Measurements from ENCODE around the gene ST14.

ST14 gene

DNA sequence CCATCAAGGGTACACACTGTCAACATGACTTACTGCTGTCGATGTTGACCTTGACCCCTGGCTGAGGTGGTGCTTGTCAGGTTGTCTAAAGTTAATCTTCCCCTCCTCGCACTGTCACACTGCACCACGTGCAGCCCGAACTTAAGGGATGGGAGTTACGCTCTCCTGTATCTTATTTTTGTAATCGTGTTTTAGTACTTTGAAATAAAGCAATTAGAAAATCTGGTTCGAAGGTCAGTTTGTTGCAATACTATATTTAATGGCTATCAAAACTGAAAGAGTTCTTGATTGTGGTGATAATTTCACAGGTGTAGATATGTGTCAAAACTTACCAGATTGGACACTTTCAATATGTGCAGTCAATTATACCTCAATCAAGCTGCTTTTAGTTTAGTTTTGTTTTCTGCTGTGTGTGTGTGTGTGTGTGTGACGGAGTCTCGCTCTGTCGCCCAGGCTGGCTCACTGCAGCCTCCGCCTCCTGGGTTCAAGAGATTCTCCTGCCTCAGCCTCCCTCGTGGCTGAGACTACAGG, 10.7 kb upstream of the ST14 start:
- H3K27ac ChIP-seq (ENCODE audit: low read depth, low read length) = no peak overlapping the region
- H3K4me3 ChIP-seq (ENCODE audit: low read depth, low read length) = no peak overlapping the region
- peaks cover 7% of the 10 kb centered on the region; the same call in 1 of the 2 replicates for H3K36me3 ChIP-seq (ENCODE audit: insufficient read depth, low read length)
- H3K79me2 ChIP-seq (ENCODE audit: control insufficient read depth, insufficient read depth, low read length, unreplicated experiment) = no peaks in the 10 kb centered on the region
- no peaks in the 10 kb centered on the region for H3K4me1 ChIP-seq (ENCODE audit: control insufficient read depth, insufficient read depth, low read length, unreplicated experiment)
- H2AFZ ChIP-seq (ENCODE audit: low read length, unreplicated experiment) = no peak overlapping the region
- H3K27me3 ChIP-seq (ENCODE audit: insufficient read depth, low read length) = no peaks in the 10 kb centered on the region

DNA sequence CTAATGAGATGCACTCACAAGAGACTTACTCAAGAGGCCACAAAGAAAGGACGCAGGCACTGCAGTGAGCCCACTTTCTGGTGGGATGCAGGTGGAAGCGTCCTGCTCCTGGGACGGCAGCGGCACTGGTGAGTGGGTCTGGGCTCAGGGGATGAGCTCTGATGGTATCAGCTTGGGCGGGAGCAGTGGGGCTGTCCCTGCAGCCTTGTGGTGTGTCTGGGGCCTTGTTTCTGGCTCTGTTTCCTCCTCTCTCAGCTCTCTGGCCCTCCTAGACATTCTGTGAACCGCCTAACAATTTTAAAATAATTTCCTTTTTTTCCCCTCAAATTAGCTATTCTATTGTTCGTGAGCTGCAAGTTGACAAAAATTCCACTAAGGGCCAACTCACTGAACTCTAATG, 8.8 kb upstream of the ST14 start:
- no peaks in the 10 kb centered on the region for H3K4me1 ChIP-seq (ENCODE audit: control insufficient read depth, insufficient read depth, low read length, unreplicated experiment)
- no peaks in the 10 kb centered on the region for H3K36me3 ChIP-seq (ENCODE audit: insufficient read depth, low read length)
- no peak overlapping the region for H3K27ac ChIP-seq (ENCODE audit: low read depth, low read length)
- H3K79me2 ChIP-seq (ENCODE audit: control insufficient read depth, insufficient read depth, low read length, unreplicated experiment) = no peaks in the 10 kb centered on the region
- H3K4me3 ChIP-seq (ENCODE audit: low read depth, low read length) = no peak overlapping the region
- no peaks in the 10 kb centered on the region for H3K27me3 ChIP-seq (ENCODE audit: insufficient read depth, low read length)
- H2AFZ ChIP-seq (ENCODE audit: low read length, unreplicated experiment) = no peak overlapping the region

GRCh38 chr11:130151196-130151595, 8.4 kb upstream of the ST14 start:
- H3K4me3 ChIP-seq (ENCODE audit: low read depth, low read length) = no peak overlapping the region
- H3K36me3 ChIP-seq (ENCODE audit: insufficient read depth, low read length) = no peaks in the 10 kb centered on the region
- H3K27me3 ChIP-seq (ENCODE audit: insufficient read depth, low read length) = no peaks in the 10 kb centered on the region
- H2AFZ ChIP-seq (ENCODE audit: low read length, unreplicated experiment) = no peak overlapping the region
- peaks cover under 1% of the 10 kb centered on the region for H3K4me1 ChIP-seq (ENCODE audit: control insufficient read depth, insufficient read depth, low read length, unreplicated experiment)
- H3K79me2 ChIP-seq (ENCODE audit: control insufficient read depth, insufficient read depth, low read length, unreplicated experiment) = no peaks in the 10 kb centered on the region
- no peak overlapping the region for H3K27ac ChIP-seq (ENCODE audit: low read depth, low read length)

DNA sequence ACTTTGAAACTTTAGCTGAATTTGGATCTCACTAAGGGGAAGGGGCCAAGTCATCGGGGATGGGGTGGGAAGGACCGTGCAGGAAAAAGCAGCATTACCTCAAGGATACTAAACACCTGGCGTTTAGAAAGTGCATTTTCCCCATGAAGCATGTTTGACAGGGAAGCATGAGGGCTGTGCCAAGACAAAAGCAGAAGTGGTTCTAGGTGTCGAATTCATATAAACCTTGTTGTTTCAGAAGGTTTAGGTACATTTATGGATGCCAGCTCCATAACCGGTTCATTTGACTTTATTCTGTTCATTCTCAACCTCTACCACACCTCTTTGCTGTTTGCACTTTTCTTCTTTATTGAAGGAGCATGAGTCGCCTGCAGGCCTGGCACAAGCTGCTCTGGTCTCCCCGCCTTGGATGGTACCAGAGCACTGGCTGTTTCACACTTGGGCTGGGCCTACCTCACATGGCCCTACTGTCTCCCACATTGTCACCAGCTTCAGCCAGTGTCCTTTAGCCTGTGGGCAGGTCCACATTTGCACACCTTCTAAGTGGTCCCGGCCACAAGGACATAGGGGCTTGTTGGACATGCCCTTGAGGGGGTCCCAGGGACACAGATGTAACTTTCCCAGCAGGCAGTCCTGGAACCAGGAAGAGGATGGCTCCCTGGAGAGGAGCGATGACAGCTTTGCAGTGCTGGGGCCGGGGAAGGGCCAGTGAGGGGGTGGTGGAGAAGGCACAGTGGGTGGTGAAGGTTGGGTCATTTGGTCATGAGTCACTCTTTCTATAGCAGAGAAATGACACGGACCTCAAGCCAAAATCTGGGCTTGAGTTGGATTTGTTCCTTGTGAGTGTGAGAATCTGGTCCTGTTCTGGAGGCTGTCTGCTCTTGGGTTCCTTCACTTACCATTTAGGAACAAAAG, 3.2 kb upstream of the ST14 start:
- no peak overlapping the region for H3K27ac ChIP-seq (ENCODE audit: low read depth, low read length)
- H3K36me3 ChIP-seq (ENCODE audit: insufficient read depth, low read length) = no peaks in the 10 kb centered on the region
- peaks cover 10% of the 10 kb centered on the region for H3K4me1 ChIP-seq (ENCODE audit: control insufficient read depth, insufficient read depth, low read length, unreplicated experiment)
- peaks cover 32% of the 10 kb centered on the region for H3K27me3 ChIP-seq (ENCODE audit: insufficient read depth, low read length)
- no peak overlapping the region for H3K4me3 ChIP-seq (ENCODE audit: low read depth, low read length)
- H2AFZ ChIP-seq (ENCODE audit: low read length, unreplicated experiment) = no peak overlapping the region
- H3K79me2 ChIP-seq (ENCODE audit: control insufficient read depth, insufficient read depth, low read length, unreplicated experiment) = no peaks in the 10 kb centered on the region

DNA sequence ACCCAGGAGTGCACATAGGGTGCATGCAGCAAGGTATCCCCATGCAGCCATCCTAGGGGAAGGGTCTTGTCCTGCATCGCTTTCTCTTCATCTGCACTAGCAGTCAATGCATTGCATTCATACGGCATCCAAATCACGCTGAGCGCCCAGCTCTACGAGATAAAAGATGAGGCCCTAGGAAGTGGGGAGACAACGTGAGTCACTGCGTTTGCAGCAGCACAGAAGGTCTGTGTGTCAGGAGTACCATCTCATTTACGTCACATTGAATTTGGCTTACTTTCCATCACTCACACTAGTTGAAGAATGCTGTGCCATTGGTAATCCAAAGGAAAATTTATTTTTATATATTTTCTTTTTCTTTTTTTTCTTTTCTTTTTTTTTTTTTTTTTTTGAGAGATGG, 2.5 kb upstream of the ST14 start:
- H3K4me1 ChIP-seq (ENCODE audit: control insufficient read depth, insufficient read depth, low read length, unreplicated experiment) = peaks cover 10% of the 10 kb centered on the region
- peaks cover 39% of the 10 kb centered on the region for H3K27me3 ChIP-seq (ENCODE audit: insufficient read depth, low read length)
- no peaks in the 10 kb centered on the region for H3K36me3 ChIP-seq (ENCODE audit: insufficient read depth, low read length)
- H3K4me3 ChIP-seq (ENCODE audit: low read depth, low read length) = no peak overlapping the region
- H2AFZ ChIP-seq (ENCODE audit: low read length, unreplicated experiment) = no peak overlapping the region
- H3K27ac ChIP-seq (ENCODE audit: low read depth, low read length) = no peak overlapping the region
- H3K79me2 ChIP-seq (ENCODE audit: control insufficient read depth, insufficient read depth, low read length, unreplicated experiment) = no peaks in the 10 kb centered on the region

DNA sequence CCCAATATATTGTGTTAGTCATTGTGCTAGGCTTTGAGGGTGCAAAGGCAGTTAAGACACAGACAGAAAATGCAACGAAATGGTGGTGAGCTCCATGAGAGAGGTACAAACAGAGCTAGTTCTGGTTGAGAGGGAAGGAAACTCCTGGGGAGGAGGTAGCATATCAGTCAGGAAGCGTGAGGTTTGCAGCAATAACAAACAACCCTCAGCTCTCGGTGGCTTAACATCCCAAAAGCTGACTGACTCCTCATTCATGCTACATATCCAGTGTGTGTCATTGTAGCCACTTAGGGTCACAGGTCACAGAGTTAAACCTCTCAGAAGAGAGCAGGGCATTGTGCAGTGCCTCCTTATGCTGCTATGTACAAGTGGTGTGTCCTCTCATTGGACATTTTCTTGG, 1.7 kb upstream of the ST14 start:
- Histone ChIP-seq H3K4me1 (ENCODE audit: control insufficient read depth, insufficient read depth, low read length, unreplicated experiment) (peaks cover 10% of the 10 kb centered on the region), H3K27me3 (ENCODE audit: insufficient read depth, low read length) (peaks cover 47% of the 10 kb centered on the region), H3K27ac (ENCODE audit: low read depth, low read length) (no peak overlapping the region), H3K36me3 (ENCODE audit: insufficient read depth, low read length) (no peaks in the 10 kb centered on the region), H3K79me2 (ENCODE audit: control insufficient read depth, insufficient read depth, low read length, unreplicated experiment) (no peaks in the 10 kb centered on the region), H2AFZ (ENCODE audit: low read length, unreplicated experiment) (no peak overlapping the region), H3K4me3 (ENCODE audit: low read depth, low read length) (no peak overlapping the region)

GRCh38 chr11:130159139-130159538, 443 bp upstream of the ST14 start:
- H3K4me1 ChIP-seq (ENCODE audit: control insufficient read depth, insufficient read depth, low read length, unreplicated experiment) = peaks cover 10% of the 10 kb centered on the region
- H2AFZ ChIP-seq (ENCODE audit: low read length, unreplicated experiment) = no peak overlapping the region
- no peak overlapping the region for H3K4me3 ChIP-seq (ENCODE audit: low read depth, low read length)
- H3K79me2 ChIP-seq (ENCODE audit: control insufficient read depth, insufficient read depth, low read length, unreplicated experiment) = no peaks in the 10 kb centered on the region
- no peaks in the 10 kb centered on the region for H3K36me3 ChIP-seq (ENCODE audit: insufficient read depth, low read length)
- peaks cover 47% of the 10 kb centered on the region for H3K27me3 ChIP-seq (ENCODE audit: insufficient read depth, low read length)
- H3K27ac ChIP-seq (ENCODE audit: low read depth, low read length) = no peak overlapping the region

GRCh38 chr11:130160498-130161155, 1.0 kb downstream of the ST14 start:
- Histone ChIP-seq H3K27ac (ENCODE audit: low read depth, low read length) (no peak overlapping the region), H3K79me2 (ENCODE audit: control insufficient read depth, insufficient read depth, low read length, unreplicated experiment) (no peaks in the 10 kb centered on the region), H3K27me3 (ENCODE audit: insufficient read depth, low read length) (peaks cover 47% of the 10 kb centered on the region), H3K36me3 (ENCODE audit: insufficient read depth, low read length) (no peaks in the 10 kb centered on the region), H3K4me3 (ENCODE audit: low read depth, low read length) (peak overlapping the region; percentile 69; the same call in 1 of the 2 replicates), H3K4me1 (ENCODE audit: control insufficient read depth, insufficient read depth, low read length, unreplicated experiment) (peaks cover 10% of the 10 kb centered on the region), H2AFZ (ENCODE audit: low read length, unreplicated experiment) (no peak overlapping the region)

- H3K79me2 ChIP-seq (ENCODE audit: control insufficient read depth, insufficient read depth, low read length, unreplicated experiment) = no peaks in the 10 kb centered on the region
- H3K4me3 ChIP-seq (ENCODE audit: low read depth, low read length) = no peak overlapping the region
- H2AFZ ChIP-seq (ENCODE audit: low read length, unreplicated experiment) = no peak overlapping the region
- peaks cover 11% of the 10 kb centered on the region for H3K4me1 ChIP-seq (ENCODE audit: control insufficient read depth, insufficient read depth, low read length, unreplicated experiment)
- H3K27ac ChIP-seq (ENCODE audit: low read depth, low read length) = no peak overlapping the region
- H3K27me3 ChIP-seq (ENCODE audit: insufficient read depth, low read length) = peaks cover 47% of the 10 kb centered on the region
- no peaks in the 10 kb centered on the region for H3K36me3 ChIP-seq (ENCODE audit: insufficient read depth, low read length)
These were observed 2.0 kb downstream of the ST14 start for GRCh38 chr11:130161441-130162145.

GRCh38 chr11:130162733-130163132, 3.2 kb downstream of the ST14 start:
- H3K79me2 ChIP-seq (ENCODE audit: control insufficient read depth, insufficient read depth, low read length, unreplicated experiment) = no peaks in the 10 kb centered on the region
- peaks cover 8% of the 10 kb centered on the region for H3K4me1 ChIP-seq (ENCODE audit: control insufficient read depth, insufficient read depth, low read length, unreplicated experiment)
- no peaks in the 10 kb centered on the region for H3K36me3 ChIP-seq (ENCODE audit: insufficient read depth, low read length)
- no peak overlapping the region for H2AFZ ChIP-seq (ENCODE audit: low read length, unreplicated experiment)
- no peak overlapping the region for H3K27ac ChIP-seq (ENCODE audit: low read depth, low read length)
- H3K27me3 ChIP-seq (ENCODE audit: insufficient read depth, low read length) = peaks cover 47% of the 10 kb centered on the region
- H3K4me3 ChIP-seq (ENCODE audit: low read depth, low read length) = no peak overlapping the region

Measured in ACC112 (cell line).